HG03108 (cell line): ENCODE data around the gene FGF22.

Source experiments
- ATAC-seq: cut with Tn5 transposase; IDR thresholded peaks from one replicate; pipeline ENCODE4 v1.9.1; 2021; ENCODE audit warnings: moderate library complexity; ENCODE audit not compliant: unreplicated experiment

The FGF22 gene

GRCh38 chr19:641702-642101, 2.0 kb downstream of the FGF22 start:
- ATAC-seq, result no peak

- ATAC-seq, result no peak
Observed at GRCh38 chr19:642767-643727, 3.4 kb downstream of the FGF22 start.

- no peak for ATAC-seq
Observed at GRCh38 chr19:643736-644135, 4.1 kb downstream of the FGF22 start.

- no peak for ATAC-seq
Observed at GRCh38 chr19:644363-644762, 4.7 kb downstream of the FGF22 start.

- no peak for ATAC-seq
Observed at GRCh38 chr19:644789-645188, 5.1 kb downstream of the FGF22 start.

GRCh38 chr19:645912-646778, 6.5 kb downstream of the FGF22 start:
- no peak for ATAC-seq

- ATAC-seq, result no peak
Observed at GRCh38 chr19:646779-647565, 7.3 kb downstream of the FGF22 start.

GRCh38 chr19:647566-648284, 8.0 kb downstream of the FGF22 start:
- ATAC-seq, result no peak

GRCh38 chr19:648305-648704, 8.6 kb downstream of the FGF22 start:
- no peak for ATAC-seq

GRCh38 chr19:648904-649801, 9.5 kb downstream of the FGF22 start:
- ATAC-seq, result no peak

GRCh38 chr19:650121-650520, 10.4 kb downstream of the FGF22 start:
- ATAC-seq, result no peak

GRCh38 chr19:651114-651818, 11.6 kb downstream of the FGF22 start:
- ATAC-seq, result no peak

- no peak for ATAC-seq
Observed at GRCh38 chr19:651991-652390, 12.3 kb downstream of the FGF22 start.

- ATAC-seq, result no peak
Observed at GRCh38 chr19:652467-653389, 13.0 kb downstream of the FGF22 start.

- ATAC-seq, result no peak
Observed at GRCh38 chr19:653425-653824, 13.7 kb downstream of the FGF22 start.

- no peak for ATAC-seq
Observed at GRCh38 chr19:655691-656090, 16.0 kb downstream of the FGF22 start.

- no peak for ATAC-seq
Observed at GRCh38 chr19:656751-657559, 17.3 kb downstream of the FGF22 start.
